ENCODE measurements around the gene SPRING1.

Gene SPRING1

DNA sequence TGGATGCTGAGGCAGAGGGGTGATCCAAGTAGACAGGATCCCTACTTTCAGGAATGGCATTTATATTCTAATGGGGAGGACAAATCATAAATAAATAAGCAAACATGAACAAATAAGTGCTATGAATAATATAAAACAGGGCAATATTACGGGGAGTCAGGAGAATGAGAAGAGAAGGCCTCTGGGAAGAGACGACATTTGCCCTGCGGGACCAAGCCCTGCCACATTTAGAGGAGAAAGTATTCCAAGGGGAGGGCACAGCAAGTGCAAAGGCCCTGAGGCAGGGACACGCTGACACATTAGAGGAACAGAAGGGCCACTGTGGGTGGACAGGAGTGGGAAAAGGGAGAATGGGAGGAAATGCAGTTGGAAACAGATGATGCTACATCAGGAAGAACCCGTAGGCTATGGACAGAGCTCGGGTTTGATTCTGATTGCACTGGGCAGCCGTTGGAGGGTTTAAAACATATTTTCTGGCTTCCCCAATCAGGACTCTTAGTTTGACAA is 1.6 kb upstream of the SPRING1 start:
- DNase-seq (ENCODE audit: low read depth) = no peak

DNA sequence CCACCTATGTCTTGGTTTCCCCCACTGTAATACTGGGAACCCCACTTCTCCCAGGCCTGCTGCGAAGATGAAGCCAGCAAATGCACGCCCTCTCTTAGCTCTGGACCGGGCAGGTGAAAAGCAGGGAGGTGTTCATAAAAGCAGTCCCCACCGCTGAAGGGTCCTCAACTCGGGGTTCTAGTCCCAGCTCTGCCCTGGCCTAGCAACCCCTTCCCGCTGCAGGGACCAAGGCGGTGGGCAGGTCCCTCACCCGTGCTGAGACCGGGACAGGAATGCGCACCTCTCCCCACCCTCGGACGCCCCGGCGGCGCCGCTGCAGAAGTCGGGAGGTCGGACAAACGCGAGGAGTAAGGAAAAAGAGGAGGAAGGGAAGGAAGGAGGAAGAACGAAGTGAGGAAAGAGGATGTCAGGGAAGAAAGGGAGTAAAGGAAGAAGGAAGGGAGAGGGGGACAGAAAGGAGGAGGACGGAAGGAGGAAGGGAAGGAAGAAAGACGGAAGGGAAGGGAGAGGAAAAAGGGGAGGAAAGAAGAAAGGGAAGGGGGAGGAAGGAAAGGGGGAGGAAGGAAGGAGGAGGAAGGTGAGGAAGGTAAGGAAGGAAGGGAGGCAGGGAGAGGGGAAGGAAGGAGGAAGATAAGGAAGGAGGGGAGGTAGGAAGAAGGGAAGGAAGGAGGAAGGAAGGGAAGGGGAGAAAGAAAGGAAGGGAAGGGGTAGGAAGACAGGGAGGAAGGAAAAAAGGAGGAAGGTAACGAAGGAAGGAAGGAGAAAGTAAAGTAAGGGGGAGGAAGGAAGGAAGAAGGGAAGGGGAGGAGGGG is 701 bp downstream of the SPRING1 start:
- no peak for DNase-seq (ENCODE audit: low read depth)

GRCh38 chr12:116735951-116736599 is 1.8 kb downstream of the SPRING1 start:
- DNase-seq (ENCODE audit: low read depth) = no peak

- DNase-seq (ENCODE audit: low read depth) = no peak
Measured at GRCh38 chr12:116735084-116735483, 2.8 kb downstream of the SPRING1 start.

GRCh38 chr12:116734156-116734768 is 3.6 kb downstream of the SPRING1 start:
- no peak for DNase-seq (ENCODE audit: low read depth)

- no peak for DNase-seq (ENCODE audit: low read depth)
Measured at GRCh38 chr12:116731801-116732200, 6.1 kb downstream of the SPRING1 start.

- no peak for DNase-seq (ENCODE audit: low read depth)
Measured at GRCh38 chr12:116727891-116728290, 10.0 kb downstream of the SPRING1 start.

DNA sequence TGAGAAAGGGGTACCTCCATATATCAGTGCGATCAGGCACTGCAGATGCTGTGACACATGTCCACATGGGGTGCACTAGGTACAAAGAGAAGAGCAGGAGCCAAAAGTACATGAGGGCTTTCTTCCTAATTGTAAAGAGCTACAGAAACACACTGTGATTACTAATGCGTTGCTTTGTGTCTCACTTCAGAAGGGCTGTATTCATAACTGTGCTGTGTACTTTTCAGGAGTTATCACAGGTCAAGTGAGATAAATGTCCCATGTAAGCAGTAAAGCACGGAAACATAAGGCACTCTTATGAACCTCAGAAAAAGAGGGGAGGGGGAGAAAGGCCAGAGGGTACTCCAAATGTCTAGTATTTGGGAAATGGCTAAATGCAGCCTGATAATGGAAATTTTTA is 10.6 kb downstream of the SPRING1 start:
- DNase-seq (ENCODE audit: low read depth) = no peak

- DNase-seq (ENCODE audit: low read depth) = no peak
Measured at GRCh38 chr12:116726694-116727093, 11.2 kb downstream of the SPRING1 start.

DNA sequence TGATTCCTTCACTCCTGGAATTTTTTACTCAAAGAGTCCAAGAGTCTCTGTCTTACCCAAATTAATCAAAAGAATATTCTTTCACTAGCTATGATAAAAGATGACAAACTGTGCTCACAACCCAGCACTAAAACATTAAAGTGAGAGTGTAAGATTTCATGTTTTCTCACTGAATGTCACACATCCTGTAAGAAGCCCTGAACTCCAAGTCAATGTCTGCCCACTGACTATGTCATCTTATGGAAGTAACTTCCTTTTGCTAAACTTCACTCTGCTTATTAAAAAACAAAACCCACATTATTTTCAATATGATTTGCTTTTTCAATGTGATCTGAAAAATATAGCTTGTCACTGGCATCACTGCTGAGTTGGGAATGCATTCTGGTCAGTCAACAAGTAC is 15.6 kb downstream of the SPRING1 start:
- no peak for DNase-seq (ENCODE audit: low read depth)

DNA sequence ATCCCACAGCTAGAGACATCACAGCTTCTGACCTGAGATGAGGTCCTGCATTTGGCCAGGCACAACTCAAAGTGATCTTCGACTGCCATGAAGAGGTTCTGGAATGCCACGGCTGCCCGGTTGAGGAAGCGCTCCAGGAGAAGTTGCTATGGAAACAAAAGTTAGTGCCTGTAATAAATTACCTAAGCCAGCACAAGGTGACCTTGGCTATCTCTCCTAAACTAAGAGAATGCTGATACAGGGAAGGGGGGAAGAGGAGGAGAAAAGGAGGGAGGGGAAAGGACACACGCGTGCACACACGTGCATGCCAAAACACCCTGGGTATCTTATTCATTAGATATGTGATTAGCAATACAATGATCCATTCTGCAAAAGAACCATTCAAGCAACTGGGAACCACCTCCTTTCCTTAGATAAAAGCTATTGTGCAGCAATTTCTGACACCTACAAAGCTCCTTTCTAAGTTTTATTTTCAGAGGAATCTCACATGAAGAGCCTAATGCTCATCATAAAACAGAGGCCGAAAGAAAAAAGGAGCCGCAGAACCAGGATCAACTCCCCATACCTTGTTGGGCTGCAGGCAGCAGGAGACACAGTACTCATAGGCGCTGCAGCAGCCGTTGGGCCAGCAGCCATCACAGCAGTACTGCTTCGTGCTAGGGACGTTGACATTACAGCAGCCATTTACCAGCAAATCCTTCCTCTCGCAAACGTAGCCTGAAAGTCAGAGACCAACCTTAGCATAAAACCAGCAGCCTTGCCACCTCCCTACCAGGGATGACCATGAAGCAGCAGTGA is 17.9 kb downstream of the SPRING1 start:
- DNase-seq (ENCODE audit: low read depth) = no peak

DNA sequence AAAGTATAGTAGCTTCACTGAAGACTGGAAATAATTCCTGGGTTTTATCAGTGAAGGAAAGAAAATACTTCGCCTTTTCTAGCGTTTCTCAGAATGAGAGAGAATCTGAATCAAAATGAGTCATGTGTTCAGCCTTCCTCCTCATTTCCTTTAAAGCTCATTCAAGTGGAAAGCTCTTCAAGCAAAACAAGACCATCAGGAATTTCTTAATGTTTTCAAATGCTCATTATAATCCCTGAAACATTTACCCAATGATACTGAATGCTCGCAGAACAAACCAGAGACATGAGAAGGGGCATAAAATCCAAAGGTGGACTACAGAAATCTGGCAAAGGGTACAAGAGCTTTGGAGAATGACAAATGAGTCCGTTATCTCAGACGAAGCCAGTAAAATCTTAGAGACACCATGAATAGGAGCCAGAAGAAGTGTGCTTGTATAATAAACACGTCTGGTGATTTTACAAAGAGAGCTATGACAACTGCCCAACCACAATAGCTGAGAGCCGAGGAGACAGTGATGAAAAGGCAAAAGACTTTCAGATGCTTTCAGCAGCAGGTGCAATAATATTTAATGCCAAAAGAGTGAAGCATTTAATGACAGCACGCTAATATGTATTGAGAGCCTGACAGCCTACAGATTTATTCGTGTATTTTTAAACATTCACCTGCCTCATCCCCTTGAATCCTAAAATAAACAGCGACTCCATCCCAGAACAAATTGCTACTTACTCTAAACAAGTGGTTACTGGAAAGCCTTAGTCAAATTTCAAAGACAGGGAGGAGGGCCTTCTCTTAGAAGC is 19.0 kb downstream of the SPRING1 start:
- no peak for DNase-seq (ENCODE audit: low read depth)

DNA sequence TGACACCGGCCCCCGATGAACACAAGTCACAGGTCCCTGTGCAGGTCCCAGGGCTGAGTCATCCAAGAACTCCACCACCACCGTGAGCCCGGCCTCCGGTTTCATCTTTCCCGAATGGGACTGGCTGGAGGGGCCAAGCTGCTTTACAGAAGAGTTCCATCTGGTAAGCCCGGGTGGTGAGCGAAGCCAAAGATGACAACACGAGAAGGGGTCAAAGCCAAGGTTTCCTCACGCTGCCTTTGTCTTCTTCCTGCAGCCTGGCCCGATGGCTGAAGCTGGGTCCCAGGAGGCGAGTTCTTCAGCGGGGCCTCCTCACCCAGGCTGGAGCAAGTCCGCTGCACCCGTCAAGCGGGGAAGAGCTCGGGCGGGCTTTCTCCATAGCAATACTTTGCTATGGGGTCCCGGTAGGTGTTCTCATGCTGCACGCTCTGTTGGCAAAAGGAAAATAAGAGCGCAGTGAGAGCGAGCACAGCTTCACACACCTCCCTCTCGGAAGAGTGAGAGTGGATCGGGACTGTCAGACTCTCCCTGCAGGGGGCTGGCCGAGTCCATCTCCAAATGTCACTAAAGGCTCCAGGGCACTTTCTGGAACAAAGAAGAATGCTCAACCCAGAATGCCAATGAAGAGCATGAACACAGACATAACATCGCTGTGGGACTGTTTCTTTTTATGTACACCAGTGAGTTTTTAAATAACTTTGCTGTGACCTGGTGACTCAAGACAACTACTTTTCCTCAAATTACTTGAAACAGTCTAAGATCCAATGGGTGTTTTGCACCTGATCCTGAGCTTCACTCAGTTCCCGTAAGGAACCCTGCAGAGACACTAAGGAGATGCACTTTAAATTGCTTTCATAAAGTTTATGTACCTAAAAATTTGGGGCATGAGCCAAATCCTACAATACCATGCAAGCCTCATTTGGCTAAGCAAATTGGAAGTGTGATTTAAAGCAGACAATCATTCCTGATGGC is 20.1 kb downstream of the SPRING1 start:
- DNase-seq (ENCODE audit: low read depth) = no peak

DNA sequence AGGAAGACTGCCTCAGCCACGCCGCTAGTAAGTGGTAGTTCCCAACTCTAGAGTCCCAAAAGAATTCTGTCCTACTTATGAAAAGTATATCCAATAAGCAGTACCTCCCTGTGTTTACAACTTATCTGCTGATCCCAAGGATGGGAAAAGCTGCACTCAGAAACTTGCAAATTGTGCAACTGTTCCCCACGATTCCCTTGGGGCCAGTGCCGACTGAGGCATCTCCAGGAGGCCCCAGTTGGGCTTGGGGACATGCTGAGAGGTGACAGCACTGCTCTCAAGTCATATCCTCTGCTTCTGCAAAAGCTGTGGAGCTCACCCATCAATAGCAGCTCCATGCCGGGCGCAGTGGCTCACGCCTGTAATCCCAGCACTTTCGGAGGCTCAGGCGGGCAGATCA is 23.7 kb downstream of the SPRING1 start:
- DNase-seq (ENCODE audit: low read depth) = no peak

GRCh38 chr12:116713527-116713926 is 24.3 kb downstream of the SPRING1 start:
- no peak for DNase-seq (ENCODE audit: low read depth)

DNA sequence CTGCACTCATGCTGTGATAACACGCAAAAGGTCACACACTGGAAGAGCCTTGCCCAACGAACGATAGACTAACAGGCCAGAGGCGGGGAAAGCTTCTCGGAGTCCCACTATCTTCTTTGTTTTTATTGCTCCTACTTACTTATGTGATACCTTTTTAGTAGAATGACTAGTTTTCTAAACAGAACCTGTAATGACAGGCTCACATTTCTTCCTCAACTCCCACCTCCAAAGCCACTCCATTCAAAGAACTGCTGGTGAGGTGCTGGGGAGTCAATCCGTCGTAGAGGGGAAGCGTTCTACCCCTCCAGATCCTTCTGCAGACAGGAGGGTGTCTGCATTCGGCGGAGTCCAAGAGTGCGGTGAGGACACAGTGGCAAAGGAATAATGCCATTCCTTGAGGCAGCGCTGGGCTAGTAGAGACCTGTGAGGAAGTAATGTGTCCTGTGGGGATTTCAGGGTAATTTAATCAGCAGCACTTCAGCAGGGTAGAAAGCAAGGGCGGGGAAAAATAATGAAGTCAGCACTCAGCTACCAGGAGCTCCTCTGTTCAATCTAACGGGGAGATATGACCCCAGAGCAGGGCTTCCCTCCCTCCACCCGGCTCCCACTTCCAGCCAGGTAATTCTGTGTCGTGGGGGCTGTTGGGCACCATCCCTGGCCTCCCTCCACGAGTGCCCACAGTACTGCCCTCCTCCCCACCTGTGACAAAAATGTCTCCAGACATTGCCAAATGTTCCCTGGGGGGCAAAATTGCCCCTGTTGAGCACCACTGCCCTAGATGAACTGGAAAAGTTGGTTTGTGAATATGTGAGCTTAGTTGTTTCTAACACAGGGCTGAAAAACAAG is 25.2 kb downstream of the SPRING1 start:
- no peak for DNase-seq (ENCODE audit: low read depth)

DNA sequence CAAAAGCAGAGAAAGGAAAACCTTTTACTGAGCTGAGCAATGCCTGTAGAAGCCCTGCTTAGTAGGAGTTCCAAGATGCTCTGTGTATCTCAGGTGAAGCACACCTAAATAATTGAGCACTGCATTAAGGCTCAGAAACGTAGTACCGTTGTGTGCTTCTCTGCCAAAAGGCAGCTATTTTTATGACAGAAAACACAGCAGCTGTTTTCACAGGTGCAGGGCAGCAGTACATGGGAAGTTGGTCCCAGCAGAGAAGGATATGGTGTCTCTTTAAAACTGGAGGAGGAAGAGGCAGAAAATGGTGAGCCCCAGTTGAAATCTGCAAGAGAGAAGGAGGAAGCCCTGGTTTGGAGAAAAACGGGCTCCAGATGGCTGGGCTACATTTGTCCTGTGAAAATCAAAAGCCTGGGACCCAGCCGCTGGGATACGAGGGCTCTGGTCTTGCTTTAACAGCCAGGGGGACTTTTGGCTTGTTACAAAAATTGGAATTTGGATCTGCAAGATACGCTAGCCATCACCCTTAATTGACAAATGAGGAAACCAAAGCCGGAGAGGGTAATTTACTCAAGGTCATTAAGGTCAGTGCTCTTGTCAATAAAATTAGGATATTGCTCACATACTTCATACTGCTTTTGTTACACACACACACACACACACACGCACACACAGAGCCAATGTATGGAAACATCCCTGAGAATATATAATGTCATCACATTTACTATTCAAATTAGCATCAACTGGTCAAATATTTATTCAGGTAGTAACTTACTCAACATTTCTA is 27.3 kb downstream of the SPRING1 start:
- DNase-seq (ENCODE audit: low read depth) = no peak

GRCh38 chr12:116709768-116710167 is 28.1 kb downstream of the SPRING1 start:
- no peak for DNase-seq (ENCODE audit: low read depth)

Data from stimulated activated CD8-positive, alpha-beta memory T cell treated with anti-CD3 and anti-CD28 coated beads, Interleukin-7, amount 100 ng/mL, for 24 hours (primary cell).